ENCODE data around the gene DNAI7. TPM values are rescaled to one million over a fixed set of nuclear protein-coding genes. Genes with fewer than 3 reads are reported as not detected.
A peak's percentile ranks its signal among the peaks of the same experiment; 100 is the strongest.

The DNAI7 gene
- polyA plus RNA-seq, 3 donors = not detected

GRCh38 chr12:25155022-25155576 lies 39.9 kb downstream of the DNAI7 start:
- DNase-seq = peak in 2 of 3 donors; percentile 10 to 23
- no peaks in the 10 kb centered on the region for H3K36me3 Mint-ChIP-seq
- no peaks in the 10 kb centered on the region for H3K27me3 ChIP-seq (ENCODE audit: control insufficient read depth in 2 of 2, insufficient read depth in 2 of 2, low read length in 2 of 2)
- no peak overlapping the region for H3K9ac ChIP-seq (ENCODE audit: insufficient read depth, low read length, poor library complexity, severe bottlenecking)
- H3K9me3 Mint-ChIP-seq = peaks cover 0 to 3% (median 0%) of the 10 kb centered on the region in 7 donors
- peak; percentile 81 for TF ChIP-seq CTCF (IDR thresholded peaks at IDR 0.05)
- no peak overlapping the region for H3K27ac ChIP-seq (ENCODE audit: low read depth in 1 of 2, low read length in 2 of 2)
- H3K9me3 ChIP-seq (replicated peaks in 1 of 2; ENCODE audit: control insufficient read depth in 1 of 2, insufficient read depth in 1 of 2, low read length in 2 of 2) = no peaks in the 10 kb centered on the region
- H3K36me3 ChIP-seq (replicated peaks in 1 of 2; ENCODE audit: control insufficient read depth in 1 of 2, insufficient read depth in 2 of 2, low read length in 2 of 2) = no peaks in the 10 kb centered on the region
- no peak overlapping the region for H3K27ac Mint-ChIP-seq
- no peak overlapping the region for H2AFZ ChIP-seq (ENCODE audit: insufficient read depth, low read depth, low read length, poor library complexity, severe bottlenecking)
- intact Hi-C loops (cut with micrococcal nuclease) = no loop called here
- H4K20me1 ChIP-seq (ENCODE audit: insufficient read depth, low read length) = no peaks in the 10 kb centered on the region
- peaks cover 13 to 14% of the 10 kb centered on the region in 2 donors for H3K4me1 ChIP-seq (ENCODE audit: control insufficient read depth in 1 of 2, insufficient read depth in 2 of 2, low read length in 2 of 2)
- H3K4me1 Mint-ChIP-seq = peaks cover 14% of the 10 kb centered on the region
- no peak overlapping the region for H3K4me3 ChIP-seq (replicated peaks in 1 of 3; ENCODE audit: low read depth in 2 of 3, low read length in 3 of 3)
- H3K4me3 Mint-ChIP-seq = no peak overlapping the region
- no peaks in the 10 kb centered on the region for H3K79me2 ChIP-seq (ENCODE audit: insufficient read depth, low read length)
- peaks cover 0 to under 1% (median 0%) of the 10 kb centered on the region in 3 donors for H3K27me3 Mint-ChIP-seq (ENCODE audit: low read depth in 3 of 3)
- no peak overlapping the region for H3K4me2 ChIP-seq (replicated peaks; ENCODE audit: extremely low read depth, low read length, poor library complexity, severe bottlenecking)
- no CpG with 5 or more reads among the region's 2 CpGs for WGBS (ENCODE audit: insufficient coverage)

- H3K4me3 Mint-ChIP-seq = no peak overlapping the region
- WGBS (ENCODE audit: insufficient coverage) = no CpG with 5 or more reads among the region's 5 CpGs
- no peak overlapping the region for H3K27ac Mint-ChIP-seq
- H3K36me3 Mint-ChIP-seq = no peaks in the 10 kb centered on the region
- Histone ChIP-seq H3K9ac (ENCODE audit: insufficient read depth, low read length, poor library complexity, severe bottlenecking) (no peak overlapping the region), H3K36me3 (replicated peaks in 1 of 2; ENCODE audit: control insufficient read depth in 1 of 2, insufficient read depth in 2 of 2, low read length in 2 of 2) (no peaks in the 10 kb centered on the region), H3K4me1 (ENCODE audit: control insufficient read depth in 1 of 2, insufficient read depth in 2 of 2, low read length in 2 of 2) (peaks cover 11 to 14% of the 10 kb centered on the region in 2 donors), H3K4me3 (replicated peaks in 1 of 3; ENCODE audit: low read depth in 2 of 3, low read length in 3 of 3) (no peak overlapping the region), H3K9me3 (replicated peaks in 1 of 2; ENCODE audit: control insufficient read depth in 1 of 2, insufficient read depth in 1 of 2, low read length in 2 of 2) (no peaks in the 10 kb centered on the region), H2AFZ (ENCODE audit: insufficient read depth, low read depth, low read length, poor library complexity, severe bottlenecking) (no peak overlapping the region), H3K79me2 (ENCODE audit: insufficient read depth, low read length) (no peaks in the 10 kb centered on the region), H3K4me2 (replicated peaks; ENCODE audit: extremely low read depth, low read length, poor library complexity, severe bottlenecking) (no peak overlapping the region), H3K27me3 (ENCODE audit: control insufficient read depth in 2 of 2, insufficient read depth in 2 of 2, low read length in 2 of 2) (no peaks in the 10 kb centered on the region), H3K27ac (ENCODE audit: low read depth in 1 of 2, low read length in 2 of 2) (no peak overlapping the region), H4K20me1 (ENCODE audit: insufficient read depth, low read length) (no peaks in the 10 kb centered on the region)
- peaks cover 0 to 5% (median 0%) of the 10 kb centered on the region in 7 donors for H3K9me3 Mint-ChIP-seq
- intact Hi-C loops (cut with micrococcal nuclease) = no loop called here
- no peak for TF ChIP-seq CTCF (IDR thresholded peaks at IDR 0.05)
- no peaks in the 10 kb centered on the region for H3K27me3 Mint-ChIP-seq (ENCODE audit: low read depth in 3 of 3)
- H3K4me1 Mint-ChIP-seq = peaks cover 11% of the 10 kb centered on the region
- DNase-seq = no peak
Measured at GRCh38 chr12:25152055-25152454, 42.9 kb downstream of the DNAI7 start.

Data from CD14-positive monocyte (primary cell).